CD4-positive, alpha-beta memory T cell (primary cell): ENCODE data around the gene DAB2IP. TPM values are rescaled to one million over a fixed set of nuclear protein-coding genes. Genes with fewer than 3 reads are reported as not detected.

Source experiments
- CTCF ChIA-PET: fragments of 350-600 bp; sonication (Branson Sonifier 250); formaldehyde crosslinking; loops from one replicate; lab custom pipeline; 2021; ENCODE audit warnings: inconsistent platforms; ENCODE audit not compliant: partially characterized antibody; lab: Charles Lee
- POLR2A ChIA-PET: fragments of 350-600 bp; sonication (Branson Sonifier 250); formaldehyde crosslinking; loops from one replicate; lab custom pipeline; 2021; ENCODE audit not compliant: partially characterized antibody; lab: Charles Lee
- DNase-seq, 5 donors: peaks; one replicate each; pipeline versions ENCODE4 v3.0.0 to v3.0.0-alpha.2; 2020 to 2022; ENCODE audit warnings: mixed read lengths in 1 of 5
- H3K27ac ChIP-seq: one replicate; pipeline ENCODE4 v1.7.0; 2013; ENCODE audit warnings: low read depth, low read length
- H3K27me3 ChIP-seq: 2 replicates; pipeline ENCODE4 v1.7.0; 2013; ENCODE audit warnings: mild to moderate bottlenecking, low read length, moderate library complexity; ENCODE audit not compliant: insufficient read depth
- H3K36me3 ChIP-seq: 2 replicates; pipeline ENCODE4 v1.7.0; 2013; ENCODE audit warnings: mild to moderate bottlenecking, low read length, moderate library complexity; ENCODE audit not compliant: insufficient read depth
- H3K4me1 ChIP-seq: 2 replicates; pipeline ENCODE4 v1.7.0; 2013; ENCODE audit warnings: mild to moderate bottlenecking, low read length, moderate library complexity; ENCODE audit not compliant: insufficient read depth
- H3K4me3 ChIP-seq, 2 donors: one replicate each; pipeline ENCODE4 v1.7.0; 2013; ENCODE audit warnings: low read length in 2 of 2, mild to moderate bottlenecking in 1 of 2
- H3K9me3 ChIP-seq, 2 donors: one replicate each; pipeline ENCODE4 v1.7.0; 2013; ENCODE audit warnings: low read length in 2 of 2, control low read depth in 1 of 2; ENCODE audit not compliant: control insufficient read depth in 1 of 2
- H3K27ac Mint-ChIP-seq, 7 donors: one replicate each; pipeline ENCODE4 v1.8.0; 2020 to 2021; ENCODE audit warnings: mixed read lengths in 7 of 7, mild to moderate bottlenecking in 6 of 7, inconsistent platforms in 3 of 7, moderate library complexity in 3 of 7
- H3K27me3 Mint-ChIP-seq, 2 donors: one replicate each; pipeline ENCODE4 v1.8.0; 2020 to 2021; ENCODE audit warnings: mixed read lengths in 2 of 2
- H3K36me3 Mint-ChIP-seq, 2 donors: one replicate each; pipeline ENCODE4 v1.8.0; 2020 to 2021; ENCODE audit warnings: mixed read lengths in 2 of 2, inconsistent platforms in 1 of 2, mild to moderate bottlenecking in 1 of 2
- H3K4me1 Mint-ChIP-seq, 4 donors: one replicate each; pipeline ENCODE4 v1.8.0; 2020 to 2021; ENCODE audit warnings: mixed read lengths in 4 of 4, mild to moderate bottlenecking in 1 of 4
- H3K4me3 Mint-ChIP-seq, 8 donors: one replicate each; pipeline ENCODE4 v1.8.0; 2020 to 2021; ENCODE audit warnings: mixed read lengths in 8 of 8, mild to moderate bottlenecking in 7 of 8, moderate library complexity in 6 of 8, inconsistent platforms in 3 of 8
- H3K9me3 Mint-ChIP-seq, 8 donors: one replicate each; pipeline ENCODE4 v1.8.0; 2020 to 2021; ENCODE audit warnings: mixed read lengths in 8 of 8, mild to moderate bottlenecking in 5 of 8, inconsistent platforms in 3 of 8, moderate library complexity in 1 of 8
- intact Hi-C: fragments of 100-400 bp; cut with micrococcal nuclease; formaldehyde crosslinking; loops from one replicate; pipeline ENCODE4 v1.15.1; 2023
- polyA plus RNA-seq, 2 donors: library from polyadenylated mRNA; unstranded; fragments of 300-500 nt; fragmentation: Illumina TruSeq; gene quantifications; one replicate each; pipeline ENCODE4 v1.2.3, GENCODE V29; 2021
- total RNA-seq, 2 experiments: library from RNA; stranded (reverse); gene quantifications; one replicate each; pipeline ENCODE4 v1.2.3, GENCODE V29; 2021

The DAB2IP gene
- total and polyA plus RNA-seq, 4 experiments from 2014 or later = not detected

DNA sequence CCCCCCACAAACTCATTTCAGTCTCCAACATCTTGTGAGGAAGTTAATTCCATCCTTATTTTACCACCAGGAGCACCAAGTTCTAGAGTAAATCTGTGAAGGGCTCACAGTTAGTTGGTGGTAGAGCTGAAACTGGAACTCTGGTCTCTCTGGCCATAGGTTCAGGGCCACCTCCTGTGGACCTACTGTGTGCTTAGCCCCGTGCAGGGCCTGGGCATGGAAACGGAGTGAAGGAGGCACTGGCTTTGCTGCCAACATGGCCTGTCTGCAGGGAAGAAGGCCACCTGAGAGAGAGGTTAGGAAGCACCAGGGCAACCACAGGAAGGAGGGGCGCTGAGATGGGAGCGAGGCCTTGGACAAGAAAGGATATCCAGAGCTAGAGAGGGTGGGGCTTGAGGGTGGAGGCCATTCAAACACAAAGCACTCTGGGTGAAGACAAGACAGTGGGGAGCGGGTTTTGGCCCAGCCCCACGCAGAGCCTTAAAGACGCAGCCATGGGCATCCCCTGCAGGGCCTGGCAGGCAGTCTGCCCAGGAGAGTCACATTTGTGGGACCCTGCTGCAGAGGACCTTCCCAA lies 16.0 kb upstream of the DAB2IP start:
- H3K27me3 ChIP-seq = no peaks in the 10 kb centered on the region
- no peak for DNase-seq
- Mint-ChIP-seq H3K4me3 (no peak overlapping the region), H3K4me1 (peaks cover 0 to 4% (median 0%) of the 10 kb centered on the region in 4 donors), H3K27ac (no peak overlapping the region), H3K27me3 (peaks cover 5 to 6% of the 10 kb centered on the region in 2 donors), H3K9me3 (no peaks in the 10 kb centered on the region), H3K36me3 (no peaks in the 10 kb centered on the region)
- H3K4me3 ChIP-seq = no peak overlapping the region
- H3K36me3 ChIP-seq = no peaks in the 10 kb centered on the region
- no peaks in the 10 kb centered on the region for H3K4me1 ChIP-seq
- H3K27ac ChIP-seq = no peak overlapping the region
- intact Hi-C loops = no loop called here
- POLR2A ChIA-PET = no interaction called here
- H3K9me3 ChIP-seq = no peaks in the 10 kb centered on the region
- CTCF ChIA-PET = no interaction called here

- H3K36me3 ChIP-seq = no peaks in the 10 kb centered on the region
- H3K4me3 ChIP-seq = no peak overlapping the region
- H3K27me3 ChIP-seq = no peaks in the 10 kb centered on the region
- H3K36me3 Mint-ChIP-seq = no peaks in the 10 kb centered on the region
- CTCF ChIA-PET = no interaction called here
- peaks cover 3 to 6% of the 10 kb centered on the region in 2 donors for H3K27me3 Mint-ChIP-seq
- POLR2A ChIA-PET = no interaction called here
- H3K4me1 ChIP-seq = no peaks in the 10 kb centered on the region
- no peak overlapping the region for H3K27ac Mint-ChIP-seq
- H3K9me3 ChIP-seq = no peaks in the 10 kb centered on the region
- H3K4me3 Mint-ChIP-seq = no peak overlapping the region
- H3K9me3 Mint-ChIP-seq = no peaks in the 10 kb centered on the region
- intact Hi-C loops = no loop called here
- no peak overlapping the region for H3K27ac ChIP-seq
- no peak for DNase-seq
- H3K4me1 Mint-ChIP-seq = peaks cover 0 to 4% (median 0%) of the 10 kb centered on the region in 4 donors
Measured at GRCh38 chr9:121636341-121636865, 15.0 kb upstream of the DAB2IP start.

DNA sequence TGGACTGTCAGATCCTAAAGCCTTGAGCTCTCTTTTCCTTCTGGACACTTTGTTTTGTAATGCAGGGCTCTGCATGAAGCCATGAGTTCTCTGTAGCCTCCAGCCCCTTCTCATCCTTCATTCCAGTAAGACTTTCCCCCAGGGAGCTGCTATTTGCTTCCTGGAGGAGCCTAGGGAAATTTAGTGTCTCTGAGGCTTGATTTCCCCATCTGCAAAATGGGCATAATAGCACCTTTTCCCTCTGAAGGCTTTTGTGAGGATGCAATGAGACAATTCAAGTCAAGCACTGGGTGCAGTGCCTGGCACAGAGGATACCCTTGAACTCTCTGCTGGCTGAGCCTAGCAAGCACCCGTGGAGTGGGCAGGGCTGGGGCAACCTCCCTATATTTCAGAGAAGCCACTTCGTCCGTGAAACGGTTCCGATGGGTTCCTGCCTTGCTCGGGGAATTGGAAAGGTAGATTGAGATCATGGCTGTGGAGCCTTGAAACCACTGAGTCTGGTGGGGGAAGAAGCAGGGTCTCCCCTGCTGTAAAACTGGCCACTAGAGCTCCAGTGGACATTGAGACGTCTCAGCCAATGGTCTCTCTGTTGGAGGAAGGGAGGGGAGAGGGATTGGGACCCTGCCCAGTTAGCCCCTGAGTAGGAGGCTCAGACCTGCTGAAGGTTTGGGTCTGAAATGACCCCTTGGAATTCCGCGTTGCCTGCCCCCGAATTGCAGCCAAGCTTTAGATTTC lies 14.3 kb upstream of the DAB2IP start:
- intact Hi-C loops = no loop called here
- no peaks in the 10 kb centered on the region for H3K36me3 Mint-ChIP-seq
- POLR2A ChIA-PET = no interaction called here
- Histone ChIP-seq H3K9me3 (no peaks in the 10 kb centered on the region), H3K27me3 (no peaks in the 10 kb centered on the region), H3K4me1 (no peaks in the 10 kb centered on the region), H3K27ac (no peak overlapping the region), H3K36me3 (no peaks in the 10 kb centered on the region), H3K4me3 (no peak overlapping the region)
- H3K27me3 Mint-ChIP-seq = peaks cover 3 to 6% of the 10 kb centered on the region in 2 donors
- no peak for DNase-seq
- H3K9me3 Mint-ChIP-seq = no peaks in the 10 kb centered on the region
- CTCF ChIA-PET = no interaction called here
- no peak overlapping the region for H3K27ac Mint-ChIP-seq
- H3K4me3 Mint-ChIP-seq = no peak overlapping the region
- peaks cover 0 to 4% (median 0%) of the 10 kb centered on the region in 4 donors for H3K4me1 Mint-ChIP-seq

DNA sequence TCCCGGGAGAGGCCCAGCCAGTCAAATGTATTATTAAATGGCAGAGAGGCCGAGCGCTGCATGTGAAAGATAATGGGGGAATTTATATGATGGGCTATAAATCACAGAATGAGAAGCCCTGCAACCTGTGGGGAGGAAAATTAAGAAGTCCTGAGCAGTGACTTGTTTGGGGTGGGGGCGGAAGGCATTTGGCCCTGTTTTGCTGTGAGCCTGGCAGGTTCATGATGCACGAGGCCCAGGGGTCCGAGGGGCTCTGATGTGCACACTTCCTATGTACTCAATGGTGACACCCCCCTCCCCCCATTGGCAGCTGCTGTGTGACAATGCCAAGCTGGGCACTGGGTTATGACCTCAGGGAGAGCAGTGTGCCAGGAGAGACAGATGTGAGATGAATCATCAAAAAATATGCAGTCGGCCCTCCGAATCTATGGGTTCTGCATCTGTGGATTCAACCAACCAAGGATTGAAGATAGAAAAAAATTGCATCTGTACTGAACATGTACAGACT lies 13.7 kb upstream of the DAB2IP start:
- Mint-ChIP-seq H3K4me3 (no peak overlapping the region), H3K4me1 (peaks cover 0 to 4% (median 0%) of the 10 kb centered on the region in 4 donors), H3K36me3 (no peaks in the 10 kb centered on the region), H3K9me3 (no peaks in the 10 kb centered on the region), H3K27ac (no peak overlapping the region), H3K27me3 (peaks cover 3 to 5% of the 10 kb centered on the region in 2 donors)
- intact Hi-C loops = no loop called here
- POLR2A ChIA-PET = no interaction called here
- CTCF ChIA-PET = no interaction called here
- DNase-seq = no peak
- Histone ChIP-seq H3K36me3 (no peaks in the 10 kb centered on the region), H3K27ac (no peak overlapping the region), H3K27me3 (no peaks in the 10 kb centered on the region), H3K4me3 (no peak overlapping the region), H3K4me1 (no peaks in the 10 kb centered on the region), H3K9me3 (no peaks in the 10 kb centered on the region)

DNA sequence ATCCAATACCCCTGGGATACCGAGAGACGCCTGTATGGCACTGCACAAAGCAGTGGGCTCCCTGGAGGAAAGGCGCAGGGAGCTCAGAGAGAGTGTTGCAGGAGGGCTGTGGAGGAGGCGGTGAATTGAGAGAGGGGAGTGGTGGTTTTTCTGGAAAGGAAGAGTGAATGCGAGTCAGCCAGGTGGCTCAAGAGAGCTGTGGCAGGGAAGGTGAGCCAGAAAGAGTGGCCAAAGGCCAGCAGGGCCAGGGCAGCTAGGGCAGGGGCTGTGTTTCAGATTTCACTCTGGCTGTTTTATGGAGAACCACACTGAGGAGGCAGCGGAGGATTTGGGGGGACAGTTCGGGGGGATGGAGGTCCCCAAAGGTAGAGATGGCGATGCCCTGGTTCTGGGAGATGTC lies 13.0 kb upstream of the DAB2IP start:
- H3K4me3 Mint-ChIP-seq = no peak overlapping the region
- no peaks in the 10 kb centered on the region for H3K9me3 ChIP-seq
- no peak overlapping the region for H3K4me3 ChIP-seq
- intact Hi-C loops = no loop called here
- H3K27ac Mint-ChIP-seq = no peak overlapping the region
- H3K27ac ChIP-seq = no peak overlapping the region
- peaks cover 3 to 5% of the 10 kb centered on the region in 2 donors for H3K27me3 Mint-ChIP-seq
- no peaks in the 10 kb centered on the region for H3K36me3 ChIP-seq
- no peaks in the 10 kb centered on the region for H3K9me3 Mint-ChIP-seq
- DNase-seq = no peak
- H3K27me3 ChIP-seq = no peaks in the 10 kb centered on the region
- POLR2A ChIA-PET = no interaction called here
- no peaks in the 10 kb centered on the region for H3K36me3 Mint-ChIP-seq
- CTCF ChIA-PET = no interaction called here
- no peaks in the 10 kb centered on the region for H3K4me1 ChIP-seq
- peaks cover 0 to 4% (median 0%) of the 10 kb centered on the region in 4 donors for H3K4me1 Mint-ChIP-seq

DNA sequence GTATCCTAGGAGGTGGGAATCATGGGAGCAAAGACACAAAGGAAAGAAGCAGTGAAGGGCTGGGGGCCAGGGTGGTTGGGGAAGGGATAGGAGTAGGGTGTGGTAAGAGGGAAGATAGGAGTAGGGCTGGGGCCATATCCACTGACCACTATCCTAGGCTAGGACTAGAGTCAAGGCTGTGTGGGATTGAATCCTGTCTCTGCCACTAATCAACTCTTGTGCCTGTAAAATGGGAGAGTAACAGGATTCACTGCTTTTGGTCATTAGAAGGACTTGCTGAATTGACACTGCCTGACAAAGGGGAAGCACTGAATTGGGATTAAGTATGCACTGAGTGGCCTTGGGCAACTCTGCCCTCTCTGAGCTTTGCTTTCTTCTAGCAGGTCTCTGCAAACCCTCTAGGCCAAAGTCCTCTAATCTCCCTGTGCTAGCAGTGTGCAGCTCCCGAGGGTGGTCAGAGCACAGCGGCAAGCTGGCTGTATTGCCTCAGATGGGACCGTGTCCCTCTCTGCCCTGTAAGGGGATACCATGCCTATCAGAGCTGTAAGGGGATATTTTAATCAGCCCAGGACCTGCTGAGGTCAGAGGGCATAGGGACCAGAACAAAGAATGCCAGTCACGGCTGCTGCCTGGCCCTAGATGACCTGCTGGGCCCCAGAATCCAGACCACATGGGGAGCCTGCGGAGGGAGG lies 12.4 kb upstream of the DAB2IP start:
- Mint-ChIP-seq H3K4me3 (no peak overlapping the region), H3K4me1 (peaks cover 0 to 4% (median 0%) of the 10 kb centered on the region in 4 donors), H3K36me3 (no peaks in the 10 kb centered on the region), H3K9me3 (no peaks in the 10 kb centered on the region), H3K27me3 (peaks cover 3 to 5% of the 10 kb centered on the region in 2 donors), H3K27ac (no peak overlapping the region)
- CTCF ChIA-PET = no interaction called here
- POLR2A ChIA-PET = no interaction called here
- no peaks in the 10 kb centered on the region for H3K27me3 ChIP-seq
- no peaks in the 10 kb centered on the region for H3K9me3 ChIP-seq
- intact Hi-C loops = no loop called here
- H3K4me3 ChIP-seq = no peak overlapping the region
- no peaks in the 10 kb centered on the region for H3K4me1 ChIP-seq
- H3K36me3 ChIP-seq = no peaks in the 10 kb centered on the region
- no peak overlapping the region for H3K27ac ChIP-seq
- DNase-seq = no peak

GRCh38 chr9:121639619-121640018 lies 11.8 kb upstream of the DAB2IP start:
- CTCF ChIA-PET = no interaction called here
- Histone ChIP-seq H3K4me3 (no peak overlapping the region), H3K27me3 (no peaks in the 10 kb centered on the region), H3K4me1 (no peaks in the 10 kb centered on the region), H3K9me3 (no peaks in the 10 kb centered on the region), H3K36me3 (no peaks in the 10 kb centered on the region), H3K27ac (no peak overlapping the region)
- POLR2A ChIA-PET = no interaction called here
- Mint-ChIP-seq H3K4me3 (no peak overlapping the region), H3K27me3 (peaks cover 3 to 5% of the 10 kb centered on the region in 2 donors), H3K4me1 (peaks cover 0 to under 1% (median 0%) of the 10 kb centered on the region in 4 donors), H3K36me3 (no peaks in the 10 kb centered on the region), H3K27ac (no peak overlapping the region), H3K9me3 (no peaks in the 10 kb centered on the region)
- intact Hi-C loops = no loop called here
- no peak for DNase-seq
